ENCODE results near the gene CCRL2.

The CCRL2 gene

GRCh38 chr3:46365737-46366524, 41.1 kb upstream of the CCRL2 start:
- no peak overlapping the region for H3K27ac ChIP-seq

GRCh38 chr3:46367811-46368210, 39.2 kb upstream of the CCRL2 start:
- H3K4me3 ChIP-seq: no peak overlapping the region
- TF ChIP-seq CTCF (IDR thresholded peaks at IDR 0.05): no peak
- DNase-seq (ENCODE audit: low spot score): no peak
- no peak overlapping the region for H3K27ac ChIP-seq

More at GRCh38 chr3:46365737-46366524, 41.1 kb upstream of the CCRL2 start:
- no peak for TF ChIP-seq CTCF (IDR thresholded peaks at IDR 0.05)
- DNase-seq (ENCODE audit: low spot score): no peak
- H3K4me3 ChIP-seq: no peak overlapping the region

GRCh38 chr3:46368569-46368968, 38.5 kb upstream of the CCRL2 start:
- no peak for TF ChIP-seq CTCF (IDR thresholded peaks at IDR 0.05)
- DNase-seq (ENCODE audit: low spot score): no peak
- no peak overlapping the region for H3K4me3 ChIP-seq
- H3K27ac ChIP-seq: no peak overlapping the region

GRCh38 chr3:46369151-46369550, 37.9 kb upstream of the CCRL2 start:
- no peak for DNase-seq (ENCODE audit: low spot score)
- no peak overlapping the region for H3K27ac ChIP-seq
- no peak overlapping the region for H3K4me3 ChIP-seq

GRCh38 chr3:46369675-46370132, 37.4 kb upstream of the CCRL2 start:
- H3K4me3 ChIP-seq: no peak overlapping the region

More at GRCh38 chr3:46369151-46369550, 37.9 kb upstream of the CCRL2 start:
- TF ChIP-seq CTCF (IDR thresholded peaks at IDR 0.05): no peak

GRCh38 chr3:46370839-46371518, 36.1 kb upstream of the CCRL2 start, which contains the start of gene CCR5:
Gene CCR5 (plus strand): TSS chr3:46370946. CDS start chr3:46372903, 1,957 bp downstream.
- DNase-seq (ENCODE audit: low spot score): no peak
- Histone ChIP-seq H3K27ac (no peak within 1 kb of the TSS), H3K4me3 (no peak within 1 kb of the TSS)
- no peak for TF ChIP-seq CTCF (IDR thresholded peaks at IDR 0.05)

More at GRCh38 chr3:46369675-46370132, 37.4 kb upstream of the CCRL2 start:
- TF ChIP-seq CTCF (IDR thresholded peaks at IDR 0.05): no peak
- H3K27ac ChIP-seq: no peak overlapping the region
- DNase-seq (ENCODE audit: low spot score): no peak

Data from coronary artery (tissue), 2 donors.